ENCODE measurements around the gene SCAMP2. TPM values are rescaled to one million over a fixed set of nuclear protein-coding genes. Genes with fewer than 3 reads are reported as not detected.

Gene SCAMP2
- total RNA-seq, 1 experiment from 2014 or later: 121 TPM

DNA sequence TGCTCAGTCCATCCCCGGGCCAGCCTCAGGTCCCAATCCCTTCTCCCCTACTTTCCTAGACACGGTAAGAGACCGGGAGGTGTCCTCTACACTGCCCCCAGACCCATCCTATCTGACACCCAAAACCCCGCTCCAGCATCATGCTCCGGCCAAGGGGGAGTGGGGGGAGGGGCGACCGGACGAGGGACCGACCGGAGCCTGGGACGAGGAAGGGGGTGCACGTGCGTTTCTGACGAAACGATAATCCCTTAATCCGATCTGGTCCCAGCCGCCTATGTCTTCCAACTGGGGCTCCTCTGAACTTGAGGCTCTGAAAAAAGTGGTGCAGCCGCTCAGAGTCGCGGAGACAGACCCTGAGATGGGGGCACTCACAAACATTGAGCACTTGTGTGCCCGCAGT is 46.2 kb downstream of the SCAMP2 start:
- POLR2A ChIA-PET: no interaction called here
- H3K4me3 ChIP-seq (ENCODE audit: low read depth in 2 of 2, low read length in 2 of 2): no peak overlapping the region
- peaks cover 2% of the 10 kb centered on the region; the same call in 1 of the 2 replicates for H3K27me3 ChIP-seq (ENCODE audit: control insufficient read depth, insufficient read depth, low read length)
- H3K4me1 ChIP-seq (ENCODE audit: control insufficient read depth, insufficient read depth, low read length): no peaks in the 10 kb centered on the region; the same call in 1 of the 2 replicates
- DNase-seq (ENCODE audit: low read depth, low spot score): no peak
- CTCF ChIA-PET: interaction anchor here (0.5 to 1.2 kb wide), 3 partner anchors 13 to 56 kb away, joined by 3 to 11 read pairs (median 5); no protein-coding TSS in a partner anchor
- no peaks in the 10 kb centered on the region for H3K36me3 ChIP-seq (ENCODE audit: control insufficient read depth, insufficient read depth, low read length)
- TF ChIP-seq POLR2AphosphoS5 (IDR thresholded peaks at IDR 0.05; ENCODE audit: low read depth, low read length): no peak
- TF ChIP-seq TCF7L2 (IDR thresholded peaks at IDR 0.05; ENCODE audit: low read depth, low read length): no peak
- TF ChIP-seq, protein P1, sequence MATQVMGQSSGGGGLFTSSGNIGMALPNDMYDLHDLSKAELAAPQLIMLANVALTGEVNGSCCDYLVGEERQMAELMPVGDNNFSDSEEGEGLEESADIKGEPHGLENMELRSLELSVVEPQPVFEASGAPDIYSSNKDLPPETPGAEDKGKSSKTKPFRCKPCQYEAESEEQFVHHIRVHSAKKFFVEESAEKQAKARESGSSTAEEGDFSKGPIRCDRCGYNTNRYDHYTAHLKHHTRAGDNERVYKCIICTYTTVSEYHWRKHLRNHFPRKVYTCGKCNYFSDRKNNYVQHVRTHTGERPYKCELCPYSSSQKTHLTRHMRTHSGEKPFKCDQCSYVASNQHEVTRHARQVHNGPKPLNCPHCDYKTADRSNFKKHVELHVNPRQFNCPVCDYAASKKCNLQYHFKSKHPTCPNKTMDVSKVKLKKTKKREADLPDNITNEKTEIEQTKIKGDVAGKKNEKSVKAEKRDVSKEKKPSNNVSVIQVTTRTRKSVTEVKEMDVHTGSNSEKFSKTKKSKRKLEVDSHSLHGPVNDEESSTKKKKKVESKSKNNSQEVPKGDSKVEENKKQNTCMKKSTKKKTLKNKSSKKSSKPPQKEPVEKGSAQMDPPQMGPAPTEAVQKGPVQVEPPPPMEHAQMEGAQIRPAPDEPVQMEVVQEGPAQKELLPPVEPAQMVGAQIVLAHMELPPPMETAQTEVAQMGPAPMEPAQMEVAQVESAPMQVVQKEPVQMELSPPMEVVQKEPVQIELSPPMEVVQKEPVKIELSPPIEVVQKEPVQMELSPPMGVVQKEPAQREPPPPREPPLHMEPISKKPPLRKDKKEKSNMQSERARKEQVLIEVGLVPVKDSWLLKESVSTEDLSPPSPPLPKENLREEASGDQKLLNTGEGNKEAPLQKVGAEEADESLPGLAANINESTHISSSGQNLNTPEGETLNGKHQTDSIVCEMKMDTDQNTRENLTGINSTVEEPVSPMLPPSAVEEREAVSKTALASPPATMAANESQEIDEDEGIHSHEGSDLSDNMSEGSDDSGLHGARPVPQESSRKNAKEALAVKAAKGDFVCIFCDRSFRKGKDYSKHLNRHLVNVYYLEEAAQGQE (IDR thresholded peaks at IDR 0.05; ENCODE audit: insufficient read depth in 1 of 2, low read depth in 2 of 2, low read length in 1 of 2): no peak
- TF ChIP-seq, protein P2, sequence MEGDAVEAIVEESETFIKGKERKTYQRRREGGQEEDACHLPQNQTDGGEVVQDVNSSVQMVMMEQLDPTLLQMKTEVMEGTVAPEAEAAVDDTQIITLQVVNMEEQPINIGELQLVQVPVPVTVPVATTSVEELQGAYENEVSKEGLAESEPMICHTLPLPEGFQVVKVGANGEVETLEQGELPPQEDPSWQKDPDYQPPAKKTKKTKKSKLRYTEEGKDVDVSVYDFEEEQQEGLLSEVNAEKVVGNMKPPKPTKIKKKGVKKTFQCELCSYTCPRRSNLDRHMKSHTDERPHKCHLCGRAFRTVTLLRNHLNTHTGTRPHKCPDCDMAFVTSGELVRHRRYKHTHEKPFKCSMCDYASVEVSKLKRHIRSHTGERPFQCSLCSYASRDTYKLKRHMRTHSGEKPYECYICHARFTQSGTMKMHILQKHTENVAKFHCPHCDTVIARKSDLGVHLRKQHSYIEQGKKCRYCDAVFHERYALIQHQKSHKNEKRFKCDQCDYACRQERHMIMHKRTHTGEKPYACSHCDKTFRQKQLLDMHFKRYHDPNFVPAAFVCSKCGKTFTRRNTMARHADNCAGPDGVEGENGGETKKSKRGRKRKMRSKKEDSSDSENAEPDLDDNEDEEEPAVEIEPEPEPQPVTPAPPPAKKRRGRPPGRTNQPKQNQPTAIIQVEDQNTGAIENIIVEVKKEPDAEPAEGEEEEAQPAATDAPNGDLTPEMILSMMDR (IDR thresholded peaks at IDR 0.05): no peak
- TF ChIP-seq SIN3A (IDR thresholded peaks at IDR 0.05; ENCODE audit: borderline replicate concordance, insufficient read depth, low read depth, low read length): no peak
- ATAC-seq: no peak
- intact Hi-C loops (cut with micrococcal nuclease; ENCODE audit: unreplicated experiment): no loop called here
- no TSS peak for BruUV-seq (replicated peaks)
- no peak overlapping the region for H3K27ac ChIP-seq (ENCODE audit: low read length)
- no peaks in the 10 kb centered on the region for H3K9me3 ChIP-seq (ENCODE audit: control insufficient read depth, insufficient read depth, low read depth, low read length)
- in situ Hi-C loops (cut with HindIII; ENCODE audit: low pct_unique_long_range_greater_than_20kb, low sequenced_read_pairs): no loop called here

DNA sequence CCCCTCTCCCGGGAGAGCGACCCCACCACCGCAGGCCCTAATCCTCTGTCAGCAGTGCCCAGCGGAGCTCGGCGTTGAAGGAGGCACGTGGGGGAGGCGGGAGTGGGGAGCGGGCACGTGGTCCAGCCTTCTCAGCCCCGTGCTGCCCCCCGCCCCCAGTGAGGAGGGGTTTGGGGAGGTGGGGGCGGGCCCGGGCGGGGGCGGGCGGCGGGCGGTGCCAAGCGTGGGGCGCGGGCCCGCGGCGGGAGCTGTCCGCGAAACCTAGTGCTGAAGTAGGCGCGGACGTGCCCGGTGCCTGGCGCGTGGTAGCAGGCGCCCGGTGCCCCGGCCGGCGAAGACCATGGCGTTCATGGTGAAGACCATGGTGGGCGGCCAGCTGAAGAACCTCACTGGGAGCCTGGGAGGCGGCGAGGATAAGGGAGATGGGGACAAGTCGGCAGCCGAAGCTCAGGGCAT is 46.8 kb downstream of the SCAMP2 start, which contains the start of gene CPLX3:
TSS of gene CPLX3 (plus strand) at position 264 of the 456 bp plus-strand sequence. CDS start at position 341, 77 bp downstream.
- DNase-seq (ENCODE audit: low read depth, low spot score) (no peak), ATAC-seq (no peak)
- Histone ChIP-seq H3K9me3 (ENCODE audit: control insufficient read depth, insufficient read depth, low read depth, low read length) (no peaks in the 10 kb centered on the region), H3K27ac (ENCODE audit: low read length) (no peak within 1 kb of the TSS), H3K4me1 (ENCODE audit: control insufficient read depth, insufficient read depth, low read length) (no peaks in the 10 kb centered on the region; the same call in 1 of the 2 replicates), H3K36me3 (ENCODE audit: control insufficient read depth, insufficient read depth, low read length) (no peaks in the 10 kb centered on the region), H3K4me3 (ENCODE audit: low read depth in 2 of 2, low read length in 2 of 2) (no peak within 1 kb of the TSS), H3K27me3 (ENCODE audit: control insufficient read depth, insufficient read depth, low read length) (peaks cover 2% of the 10 kb centered on the region; the same call in 1 of the 2 replicates)
- in situ Hi-C loops (cut with HindIII; ENCODE audit: low pct_unique_long_range_greater_than_20kb, low sequenced_read_pairs): no loop called here
- intact Hi-C loops (cut with micrococcal nuclease; ENCODE audit: unreplicated experiment): no loop called here
- BruUV-seq (replicated peaks): no TSS peak
- TF ChIP-seq, protein P1 (IDR thresholded peaks at IDR 0.05; ENCODE audit: insufficient read depth in 1 of 2, low read depth in 2 of 2, low read length in 1 of 2): peak; percentile 86 to 93
- TF ChIP-seq, protein P2 (IDR thresholded peaks at IDR 0.05): no peak
- no peak for TF ChIP-seq SIN3A (IDR thresholded peaks at IDR 0.05; ENCODE audit: borderline replicate concordance, insufficient read depth, low read depth, low read length)
- ChIA-PET POLR2A (no interaction called here), CTCF (interaction anchor here (0.5 to 0.7 kb wide), 2 partner anchors 12 to 38 kb away, joined by 8 to 11 read pairs; no protein-coding TSS in a partner anchor)
